AG10803 (cell line): Measurements from ENCODE around the gene PAX5.
A peak's percentile ranks its signal among the peaks of the same experiment; 100 is the strongest.
"Not testable (repeated sequence)": the region's sequence is repeated elsewhere in the genome, so short reads cannot be mapped to it uniquely, and the experiment has no call there.

ENCODE experiments used
- DNase-seq: peaks from one replicate; pipeline ENCODE4 v3.0.0; 2010; ENCODE audit warnings: low read depth
- H3K4me3 ChIP-seq: 2 replicates; pipeline ENCODE4 v1.5.1; 2011; ENCODE audit warnings: mild to moderate bottlenecking, low read length, control low read depth
- CTCF ChIP-seq: conservative IDR thresholded peaks from 2 replicates; pipeline ENCODE4 v1.5.1; 2011; ENCODE audit warnings: mild to moderate bottlenecking, low read length, control low read depth, inconsistent platforms

Gene PAX5

GRCh38 chr9:37062336-37062735 is 28.3 kb upstream of the PAX5 start:
- DNase-seq = no peak
- H3K4me3 ChIP-seq = no peak overlapping the region
- TF ChIP-seq CTCF = no peak

DNA sequence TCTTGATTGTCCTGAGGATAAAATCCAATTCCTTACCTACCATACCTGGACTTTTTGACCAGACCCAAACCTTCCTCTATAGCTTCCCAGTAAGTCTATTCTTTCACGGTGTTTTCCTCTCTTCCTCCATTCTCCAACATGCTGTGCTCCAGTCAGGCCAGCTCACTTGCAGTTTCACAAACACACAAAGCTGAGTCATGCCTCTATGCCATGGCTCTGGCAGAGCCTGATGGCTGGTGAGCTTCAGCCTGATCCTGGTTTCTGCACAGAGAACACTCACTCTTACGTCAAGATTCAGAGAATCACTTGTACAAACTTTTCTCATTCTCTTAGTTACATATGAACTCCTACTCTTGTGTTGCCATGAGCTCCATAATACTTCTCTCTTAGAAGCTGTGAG is 27.7 kb upstream of the PAX5 start:
- no peak overlapping the region for H3K4me3 ChIP-seq
- DNase-seq = peak; percentile 11
- no peak for TF ChIP-seq CTCF

DNA sequence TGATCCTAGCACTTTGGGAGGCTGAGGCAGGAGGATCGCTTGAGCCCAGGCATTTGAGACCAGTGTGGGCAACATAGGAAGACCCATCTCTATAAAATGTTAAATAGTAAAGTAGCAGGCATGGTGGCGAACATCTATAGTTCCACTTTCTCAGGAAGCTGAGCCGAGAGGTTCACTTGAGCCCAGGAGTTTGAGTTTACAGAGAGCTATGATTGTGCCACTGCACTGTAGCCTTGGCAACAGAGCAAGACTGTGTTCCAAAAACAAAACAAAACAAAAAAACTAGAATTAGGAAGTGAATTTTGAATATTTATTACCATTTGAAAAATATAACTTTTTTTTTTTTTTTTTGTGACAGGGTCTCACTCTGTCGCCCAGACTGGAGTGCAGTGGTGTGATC is 26.8 kb upstream of the PAX5 start:
- TF ChIP-seq CTCF = no peak
- no peak overlapping the region for H3K4me3 ChIP-seq
- no peak for DNase-seq

DNA sequence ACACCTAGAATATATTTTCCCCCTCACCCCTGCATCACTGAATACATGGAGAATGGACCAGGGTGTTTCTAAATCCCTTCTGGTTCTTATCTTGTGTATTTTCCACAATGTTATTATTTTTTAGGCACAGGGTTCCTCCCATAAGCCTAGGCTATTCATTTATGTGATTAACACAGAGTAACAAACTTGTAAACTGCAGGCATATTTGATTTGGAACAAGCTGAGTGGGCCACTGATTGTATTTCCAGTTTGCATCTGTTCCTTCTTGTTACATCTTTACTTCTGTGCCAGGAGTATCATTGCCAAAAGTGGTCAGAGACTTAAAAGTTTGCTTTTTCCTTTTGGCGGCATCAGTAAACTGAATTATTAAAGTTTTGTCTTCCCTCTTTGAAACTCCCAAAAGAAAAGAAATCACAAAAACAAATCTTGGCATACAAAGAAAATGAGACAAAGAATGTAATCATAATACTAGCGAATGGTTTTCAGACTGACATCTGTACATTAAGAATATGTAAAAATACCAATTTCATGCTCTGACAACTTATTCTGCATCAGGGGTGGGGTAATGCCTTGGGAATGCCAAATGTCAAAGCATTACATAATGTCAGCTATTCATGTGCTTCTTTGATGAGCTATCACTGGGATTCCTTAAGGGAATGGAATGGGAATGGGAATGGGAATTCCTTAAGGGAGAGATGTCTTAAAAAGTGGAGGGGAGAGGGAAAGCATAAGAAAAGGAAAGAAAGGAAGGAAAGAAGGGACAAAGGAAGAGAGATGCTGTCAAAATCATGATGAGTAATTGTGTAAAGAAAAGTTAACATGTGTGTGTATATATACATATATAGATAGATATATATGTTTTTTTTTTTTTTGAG is 22.2 kb upstream of the PAX5 start:
- no peak overlapping the region for H3K4me3 ChIP-seq
- no peak for DNase-seq
- no peak for TF ChIP-seq CTCF

DNA sequence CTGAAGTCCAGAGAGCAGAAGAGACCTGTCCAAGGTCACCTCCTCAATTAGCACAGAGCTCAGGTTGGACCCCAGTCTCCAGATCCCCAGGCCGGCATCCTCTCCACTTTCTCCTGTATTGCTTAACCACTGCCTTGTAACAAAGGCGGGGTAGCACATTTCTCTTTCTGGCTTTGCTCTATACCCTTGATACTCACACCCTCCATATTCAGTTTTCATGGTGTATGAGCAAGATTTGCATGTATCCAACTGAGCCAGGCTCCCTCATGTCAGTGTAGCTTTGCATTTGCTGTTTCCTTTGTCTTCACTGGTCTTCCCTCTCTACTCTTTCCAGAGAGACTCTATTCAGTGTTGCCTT is 20.3 kb upstream of the PAX5 start:
- H3K4me3 ChIP-seq, DNase-seq: not testable (repeated sequence)

- no peak for DNase-seq
- H3K4me3 ChIP-seq = no peak overlapping the region
- no peak for TF ChIP-seq CTCF
These were observed 19.8 kb upstream of the PAX5 start for GRCh38 chr9:37053684-37054362.

- DNase-seq = no peak
- no peak overlapping the region for H3K4me3 ChIP-seq
- TF ChIP-seq CTCF = no peak
These were observed 12.6 kb upstream of the PAX5 start for GRCh38 chr9:37046683-37047082.
